Measurements from ENCODE around the gene CRX. TPM values are rescaled to one million over a fixed set of nuclear protein-coding genes. Genes with fewer than 3 reads are reported as not detected.
A peak's percentile ranks its signal among the peaks of the same experiment; 100 is the strongest.
"Not testable (repeated sequence)": the region's sequence is repeated elsewhere in the genome, so short reads cannot be mapped to it uniquely, and the experiment has no call there.

CRX gene
- polyA plus RNA-seq, 3 donors = 0.04 TPM; not detected in 2

- DNase-seq (ENCODE audit: extremely low read depth in 1 of 11, low read depth in 9 of 11, low spot score in 4 of 11) = no peak
These were observed 22.9 kb upstream of the CRX start for GRCh38 chr19:47798904-47799266.

- DNase-seq (ENCODE audit: extremely low read depth in 1 of 11, low read depth in 9 of 11, low spot score in 4 of 11) = no peak
These were observed 20.5 kb upstream of the CRX start for GRCh38 chr19:47801270-47801669.

GRCh38 chr19:47802521-47803043 lies 19.2 kb upstream of the CRX start:
- no peak for DNase-seq (ENCODE audit: extremely low read depth in 1 of 11, low read depth in 9 of 11, low spot score in 4 of 11)

GRCh38 chr19:47803148-47803547 lies 18.6 kb upstream of the CRX start:
- DNase-seq (ENCODE audit: extremely low read depth in 1 of 11, low read depth in 9 of 11, low spot score in 4 of 11) = not testable (repeated sequence)

GRCh38 chr19:47803671-47804070 lies 18.1 kb upstream of the CRX start:
- not testable (repeated sequence) for DNase-seq (ENCODE audit: extremely low read depth in 1 of 11, low read depth in 9 of 11, low spot score in 4 of 11)

- not testable (repeated sequence) for DNase-seq (ENCODE audit: extremely low read depth in 1 of 11, low read depth in 9 of 11, low spot score in 4 of 11)
These were observed 17.3 kb upstream of the CRX start, which contains the start of gene TPRX1 for GRCh38 chr19:47804451-47804850. TPRX1 (minus strand) TSS chr19:47804551; CDS start chr19:47804539, 12 bp downstream.

- no peak for DNase-seq (ENCODE audit: extremely low read depth in 1 of 11, low read depth in 9 of 11, low spot score in 4 of 11)
These were observed 16.4 kb upstream of the CRX start for GRCh38 chr19:47805313-47805712.

- DNase-seq (ENCODE audit: extremely low read depth in 1 of 11, low read depth in 9 of 11, low spot score in 4 of 11) = no peak
These were observed 15.3 kb upstream of the CRX start for GRCh38 chr19:47806435-47806834.

GRCh38 chr19:47813304-47813994 lies 8.3 kb upstream of the CRX start:
- DNase-seq (ENCODE audit: extremely low read depth in 1 of 11, low read depth in 9 of 11, low spot score in 4 of 11) = peak in 10 of 11 donors; percentile 15 to 66 (median 40)

- no peak for DNase-seq (ENCODE audit: extremely low read depth in 1 of 11, low read depth in 9 of 11, low spot score in 4 of 11)
These were observed 7.8 kb upstream of the CRX start for GRCh38 chr19:47813995-47814328.

GRCh38 chr19:47816270-47816669 lies 5.5 kb upstream of the CRX start:
- DNase-seq (ENCODE audit: extremely low read depth in 1 of 11, low read depth in 9 of 11, low spot score in 4 of 11) = not testable (repeated sequence)

GRCh38 chr19:47818221-47818620 lies 3.5 kb upstream of the CRX start:
- not testable (repeated sequence) for DNase-seq (ENCODE audit: extremely low read depth in 1 of 11, low read depth in 9 of 11, low spot score in 4 of 11)

- DNase-seq (ENCODE audit: extremely low read depth in 1 of 11, low read depth in 9 of 11, low spot score in 4 of 11) = no peak
These were observed 1.9 kb upstream of the CRX start for GRCh38 chr19:47819858-47820257.

- DNase-seq (ENCODE audit: extremely low read depth in 1 of 11, low read depth in 9 of 11, low spot score in 4 of 11) = no peak
These were observed 1.3 kb upstream of the CRX start for GRCh38 chr19:47820410-47820809.

- DNase-seq (ENCODE audit: extremely low read depth in 1 of 11, low read depth in 9 of 11, low spot score in 4 of 11) = no peak
These were observed 2.7 kb downstream of the CRX start for GRCh38 chr19:47824396-47824795.

GRCh38 chr19:47826800-47827199 lies 5.1 kb downstream of the CRX start:
- DNase-seq (ENCODE audit: extremely low read depth in 1 of 11, low read depth in 9 of 11, low spot score in 4 of 11) = no peak

GRCh38 chr19:47832723-47833122 lies 11.0 kb downstream of the CRX start:
- no peak for DNase-seq (ENCODE audit: extremely low read depth in 1 of 11, low read depth in 9 of 11, low spot score in 4 of 11)

GRCh38 chr19:47836038-47836437 lies 14.3 kb downstream of the CRX start:
- no peak for DNase-seq (ENCODE audit: extremely low read depth in 1 of 11, low read depth in 9 of 11, low spot score in 4 of 11)

GRCh38 chr19:47839411-47839810 lies 17.7 kb downstream of the CRX start:
- no peak for DNase-seq (ENCODE audit: extremely low read depth in 1 of 11, low read depth in 9 of 11, low spot score in 4 of 11)

GRCh38 chr19:47839913-47840312 lies 18.2 kb downstream of the CRX start:
- DNase-seq (ENCODE audit: extremely low read depth in 1 of 11, low read depth in 9 of 11, low spot score in 4 of 11) = peak in 7 of 11 donors; percentile 31 to 57 (median 42)

GRCh38 chr19:47842941-47843340 lies 21.2 kb downstream of the CRX start:
- DNase-seq (ENCODE audit: extremely low read depth in 1 of 11, low read depth in 9 of 11, low spot score in 4 of 11) = no peak
